ENCODE results near the gene GNLY. TPM values are rescaled to one million over a fixed set of nuclear protein-coding genes. Genes with fewer than 3 reads are reported as not detected.
A peak's percentile ranks its signal among the peaks of the same experiment; 100 is the strongest.

The GNLY gene
- total and polyA plus RNA-seq, 2 experiments from 2014 or later = not detected

DNA sequence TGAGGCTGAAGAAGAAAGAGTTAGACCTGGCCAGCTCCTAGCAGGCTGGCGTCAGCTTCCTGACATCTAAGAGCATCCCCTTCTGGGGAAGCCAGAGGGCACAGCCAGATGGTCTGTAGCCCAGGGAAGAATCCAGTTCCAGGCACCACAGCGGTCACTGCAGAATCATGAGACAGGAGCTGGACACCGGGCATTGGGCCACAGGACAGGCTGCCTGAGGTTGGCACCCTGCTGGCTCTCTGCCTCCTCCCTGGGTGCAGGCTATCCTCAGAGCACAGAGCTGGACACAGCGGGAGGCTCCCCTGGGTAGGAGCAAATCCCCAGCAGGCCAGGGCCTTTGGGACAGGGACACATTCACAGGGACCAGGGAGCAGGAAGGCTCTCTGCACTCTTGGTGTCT lies 39.9 kb downstream of the GNLY start:
- no peak overlapping the region for H3K4me3 ChIP-seq
- no peaks in the 10 kb centered on the region for H3K79me2 ChIP-seq
- H3K27ac ChIP-seq = no peak overlapping the region
- no peaks in the 10 kb centered on the region for H3K4me1 ChIP-seq (ENCODE audit: insufficient read depth)
- H3K36me3 ChIP-seq (replicated peaks; ENCODE audit: insufficient read depth, low read depth) = no peaks in the 10 kb centered on the region
- no peaks in the 10 kb centered on the region for H4K20me1 ChIP-seq (ENCODE audit: insufficient read depth, poor library complexity, severe bottlenecking)
- no peaks in the 10 kb centered on the region for H3K9me2 ChIP-seq (replicated peaks; ENCODE audit: insufficient read depth)
- no peak overlapping the region for H2AFZ ChIP-seq
- H3K9me3 ChIP-seq (ENCODE audit: low read depth) = no peaks in the 10 kb centered on the region
- WGBS (ENCODE audit: low lambda C conversion rate, missing lambda C conversion rate) = 95% methylated on average over 4 of the region's 4 CpGs
- no peaks in the 10 kb centered on the region for H3K27me3 ChIP-seq
- no peak overlapping the region for H3K4me2 ChIP-seq
- no peak for DNase-seq (ENCODE audit: low spot score)
- TF ChIP-seq, protein P1, sequence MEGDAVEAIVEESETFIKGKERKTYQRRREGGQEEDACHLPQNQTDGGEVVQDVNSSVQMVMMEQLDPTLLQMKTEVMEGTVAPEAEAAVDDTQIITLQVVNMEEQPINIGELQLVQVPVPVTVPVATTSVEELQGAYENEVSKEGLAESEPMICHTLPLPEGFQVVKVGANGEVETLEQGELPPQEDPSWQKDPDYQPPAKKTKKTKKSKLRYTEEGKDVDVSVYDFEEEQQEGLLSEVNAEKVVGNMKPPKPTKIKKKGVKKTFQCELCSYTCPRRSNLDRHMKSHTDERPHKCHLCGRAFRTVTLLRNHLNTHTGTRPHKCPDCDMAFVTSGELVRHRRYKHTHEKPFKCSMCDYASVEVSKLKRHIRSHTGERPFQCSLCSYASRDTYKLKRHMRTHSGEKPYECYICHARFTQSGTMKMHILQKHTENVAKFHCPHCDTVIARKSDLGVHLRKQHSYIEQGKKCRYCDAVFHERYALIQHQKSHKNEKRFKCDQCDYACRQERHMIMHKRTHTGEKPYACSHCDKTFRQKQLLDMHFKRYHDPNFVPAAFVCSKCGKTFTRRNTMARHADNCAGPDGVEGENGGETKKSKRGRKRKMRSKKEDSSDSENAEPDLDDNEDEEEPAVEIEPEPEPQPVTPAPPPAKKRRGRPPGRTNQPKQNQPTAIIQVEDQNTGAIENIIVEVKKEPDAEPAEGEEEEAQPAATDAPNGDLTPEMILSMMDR (IDR thresholded peaks at IDR 0.05; ENCODE audit: poor library complexity) = no peak
- TF ChIP-seq EZH2 (IDR thresholded peaks at IDR 0.05; ENCODE audit: borderline replicate concordance) (no peak), EZH2phosphoT487 (IDR thresholded peaks at IDR 0.05; ENCODE audit: low read depth, severe bottlenecking, unreplicated experiment) (no peak)

DNA sequence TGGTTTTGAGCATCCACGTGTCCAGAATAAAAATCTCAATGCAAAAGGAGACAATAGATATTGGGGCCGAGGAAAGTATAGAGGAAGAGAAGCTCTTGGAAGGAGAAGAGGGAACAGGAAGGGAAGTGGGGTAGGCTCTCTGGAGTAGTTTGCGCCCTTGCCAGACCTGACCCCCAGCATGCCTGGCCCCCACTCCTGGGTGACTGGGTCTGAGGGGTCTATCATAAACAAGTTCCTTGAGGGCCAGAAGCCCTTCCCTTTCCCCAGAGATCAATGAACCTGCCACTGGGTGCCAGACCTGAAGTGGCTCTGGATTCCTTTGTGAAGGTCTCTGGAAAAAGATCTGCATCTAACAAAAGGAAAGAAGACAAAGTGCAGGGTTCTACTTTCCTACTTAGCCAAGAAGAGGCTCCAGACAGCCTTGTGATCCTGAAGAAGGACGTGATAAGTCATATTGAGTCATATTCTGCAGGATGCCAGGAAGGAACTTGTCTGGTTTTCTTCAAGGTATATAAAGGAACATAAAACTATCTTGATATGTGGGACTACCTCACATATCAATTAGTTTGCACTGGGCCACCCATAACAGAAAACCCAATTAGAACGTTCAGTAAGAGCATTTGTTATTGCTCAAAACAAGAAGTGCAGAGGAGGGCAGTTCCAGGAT lies 40.9 kb downstream of the GNLY start:
- Histone ChIP-seq H3K27me3 (no peaks in the 10 kb centered on the region), H3K9me2 (replicated peaks; ENCODE audit: insufficient read depth) (no peaks in the 10 kb centered on the region), H3K36me3 (replicated peaks; ENCODE audit: insufficient read depth, low read depth) (no peaks in the 10 kb centered on the region), H3K9me3 (ENCODE audit: low read depth) (no peaks in the 10 kb centered on the region), H4K20me1 (ENCODE audit: insufficient read depth, poor library complexity, severe bottlenecking) (no peaks in the 10 kb centered on the region), H3K4me3 (no peak overlapping the region), H3K79me2 (no peaks in the 10 kb centered on the region), H3K4me1 (ENCODE audit: insufficient read depth) (no peaks in the 10 kb centered on the region), H2AFZ (no peak overlapping the region), H3K27ac (no peak overlapping the region), H3K4me2 (no peak overlapping the region)
- no peak for DNase-seq (ENCODE audit: low spot score)
- WGBS (ENCODE audit: low lambda C conversion rate, missing lambda C conversion rate) = 85% methylated on average over 5 of the region's 5 CpGs
- no peak for TF ChIP-seq EZH2phosphoT487 (IDR thresholded peaks at IDR 0.05; ENCODE audit: low read depth, severe bottlenecking, unreplicated experiment)

DNA sequence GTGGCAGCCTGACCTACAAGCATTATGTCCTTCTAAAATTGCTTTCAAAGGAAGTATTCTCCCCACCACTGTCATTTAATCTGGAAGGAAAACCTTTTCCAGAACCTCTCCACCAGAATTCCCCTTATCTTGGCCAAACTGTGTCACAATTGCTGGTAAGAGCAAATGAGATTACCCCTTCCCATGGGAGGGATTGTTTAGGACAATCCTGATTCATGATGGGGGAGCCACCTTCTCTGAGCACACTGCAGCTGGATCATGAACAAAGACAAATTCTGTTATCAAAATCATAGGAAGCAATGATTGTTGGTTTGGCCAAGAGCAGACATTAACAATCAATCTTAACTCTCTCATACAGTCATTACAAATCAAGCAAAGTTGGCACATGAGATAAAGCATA lies 41.5 kb downstream of the GNLY start:
- Histone ChIP-seq H3K79me2 (no peaks in the 10 kb centered on the region), H3K4me3 (no peak overlapping the region), H3K36me3 (replicated peaks; ENCODE audit: insufficient read depth, low read depth) (no peaks in the 10 kb centered on the region), H2AFZ (no peak overlapping the region), H3K9me3 (ENCODE audit: low read depth) (no peaks in the 10 kb centered on the region), H3K4me2 (no peak overlapping the region), H3K27ac (no peak overlapping the region), H3K27me3 (no peaks in the 10 kb centered on the region), H4K20me1 (ENCODE audit: insufficient read depth, poor library complexity, severe bottlenecking) (no peaks in the 10 kb centered on the region), H3K4me1 (ENCODE audit: insufficient read depth) (no peaks in the 10 kb centered on the region), H3K9me2 (replicated peaks; ENCODE audit: insufficient read depth) (no peaks in the 10 kb centered on the region)
- TF ChIP-seq EZH2 (IDR thresholded peaks at IDR 0.05; ENCODE audit: borderline replicate concordance) = no peak
- TF ChIP-seq, protein P1 (IDR thresholded peaks at IDR 0.05; ENCODE audit: poor library complexity) = no peak
- TF ChIP-seq EZH2phosphoT487 (IDR thresholded peaks at IDR 0.05; ENCODE audit: low read depth, severe bottlenecking, unreplicated experiment) = no peak
- no peak for DNase-seq (ENCODE audit: low spot score)

DNA sequence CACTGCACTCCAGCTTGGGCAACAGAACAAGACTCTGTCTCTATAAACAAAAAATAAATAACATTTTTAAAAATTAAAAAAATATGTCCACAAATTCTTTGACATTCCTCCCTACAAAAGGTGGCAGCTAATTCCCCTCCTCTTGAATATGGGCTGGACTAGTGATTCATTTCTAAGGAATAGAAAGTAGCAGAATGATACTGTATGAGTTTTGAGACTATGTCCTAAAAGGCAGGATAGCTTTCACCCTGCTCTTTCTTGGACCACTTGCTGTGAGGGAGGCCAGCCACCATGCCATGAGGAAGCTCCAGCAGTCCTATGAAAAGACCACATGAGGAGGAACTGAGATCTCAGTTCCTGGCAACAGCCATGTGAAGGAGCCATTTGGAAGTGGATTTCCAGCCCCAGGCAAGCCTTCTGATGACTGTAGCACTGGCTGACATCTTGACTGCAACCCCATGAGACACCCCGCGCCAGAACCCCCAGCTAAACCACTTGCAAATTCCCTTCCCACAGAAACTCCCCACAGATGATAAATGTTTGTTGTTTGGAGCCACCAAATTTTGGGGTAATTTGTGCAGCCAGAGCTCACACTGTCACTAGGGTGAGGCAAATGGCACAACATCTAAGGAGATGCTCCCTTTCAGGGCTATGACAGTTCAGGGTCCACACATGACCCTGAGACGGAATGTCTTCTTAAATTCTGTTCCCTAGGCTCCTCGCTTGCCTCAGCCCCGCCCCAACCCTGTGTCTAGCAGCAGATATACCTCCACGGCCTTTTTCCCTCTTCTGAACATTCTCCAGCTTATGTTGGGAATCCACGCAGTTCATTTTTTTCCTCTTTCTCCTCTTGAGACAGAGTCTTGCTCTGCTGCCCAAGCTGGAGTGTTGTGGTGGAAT lies 42.5 kb downstream of the GNLY start:
- H4K20me1 ChIP-seq (ENCODE audit: insufficient read depth, poor library complexity, severe bottlenecking) = no peaks in the 10 kb centered on the region
- peaks cover 4% of the 10 kb centered on the region for H3K4me1 ChIP-seq (ENCODE audit: insufficient read depth)
- no peaks in the 10 kb centered on the region for H3K9me3 ChIP-seq (ENCODE audit: low read depth)
- no peaks in the 10 kb centered on the region for H3K9me2 ChIP-seq (replicated peaks; ENCODE audit: insufficient read depth)
- H3K36me3 ChIP-seq (replicated peaks; ENCODE audit: insufficient read depth, low read depth) = no peaks in the 10 kb centered on the region
- H3K4me2 ChIP-seq = no peak overlapping the region
- peak overlapping the region; percentile 54 for H3K27ac ChIP-seq
- H2AFZ ChIP-seq = no peak overlapping the region
- H3K27me3 ChIP-seq = no peaks in the 10 kb centered on the region
- no peak for DNase-seq (ENCODE audit: low spot score)
- 94% methylated on average over 7 of the region's 7 CpGs for WGBS (ENCODE audit: low lambda C conversion rate, missing lambda C conversion rate)
- TF ChIP-seq, protein P1 (IDR thresholded peaks at IDR 0.05; ENCODE audit: poor library complexity) = no peak
- TF ChIP-seq EZH2 (IDR thresholded peaks at IDR 0.05; ENCODE audit: borderline replicate concordance) (no peak), EZH2phosphoT487 (IDR thresholded peaks at IDR 0.05; ENCODE audit: low read depth, severe bottlenecking, unreplicated experiment) (no peak)
- H3K4me3 ChIP-seq = no peak overlapping the region
- no peaks in the 10 kb centered on the region for H3K79me2 ChIP-seq

Data from hepatocyte (in vitro differentiated cells).